Sigmoid colon (tissue), 4 donors: ENCODE measurements around the gene CORO6.
A peak's percentile ranks its signal among the peaks of the same experiment; 100 is the strongest.

Source experiments
- CTCF ChIP-seq, 4 experiments: fragments of 450-650 bp in 3 of 4; fragments of 200-600 bp in 1 of 4; IDR thresholded peaks; one replicate each; pipeline ENCODE4 v1.5.1; 2016 to 2019; ENCODE audit warnings: antibody characterized with exemption in 4 of 4, mild to moderate bottlenecking in 3 of 4, moderate library complexity in 2 of 4
- EP300 ChIP-seq, 4 donors: sonication (generic); formaldehyde crosslinking; IDR thresholded peaks; one replicate each; pipeline ENCODE4 v1.6.1; 2017; ENCODE audit warnings: antibody characterized with exemption in 4 of 4
- POLR2A ChIP-seq, 2 donors: fragments of 450-650 bp; IDR thresholded peaks; one replicate each; pipeline ENCODE4 v1.6.1; 2016; ENCODE audit warnings: antibody characterized with exemption in 2 of 2, mild to moderate bottlenecking in 2 of 2, moderate library complexity in 2 of 2
- POLR2AphosphoS5 ChIP-seq, 4 donors: sonication (generic); formaldehyde crosslinking; IDR thresholded peaks; one replicate each; pipeline ENCODE4 v1.6.1; 2017; ENCODE audit warnings: antibody characterized with exemption in 4 of 4

GRCh38 chr17:29617125-29617480 lies 5.6 kb downstream of the CORO6 start:
- peak; percentile 43 to 58 (median 47) for TF ChIP-seq CTCF (IDR thresholded peaks at IDR 0.05)
- peak in 1 of 4 donors; percentile 42 for TF ChIP-seq POLR2AphosphoS5 (IDR thresholded peaks at IDR 0.05)
- no peak for TF ChIP-seq POLR2A (IDR thresholded peaks at IDR 0.05)
- TF ChIP-seq EP300 (IDR thresholded peaks at IDR 0.05), result no peak
